GM10248 (cell line): Measurements from ENCODE around the gene XCR1.
"Not testable (repeated sequence)": the region's sequence is repeated elsewhere in the genome, so short reads cannot be mapped to it uniquely, and the experiment has no call there.

Source experiments
- CTCF ChIA-PET: fragments of 300-600 bp; sonication (Branson Sonifier 250); formaldehyde crosslinking; extraction: SDS; loops from one replicate; lab custom pipeline; 2021; ENCODE audit warnings: antibody characterized with exemption; lab: Yijun Ruan, JAX
- POLR2A ChIA-PET: fragments of 350-650 bp; sonication (Branson Sonifier 250); formaldehyde crosslinking; extraction: SDS; loops from one replicate; lab custom pipeline; 2020; ENCODE audit warnings: antibody characterized with exemption; lab: Yijun Ruan, JAX
- DNase-seq: peaks from one replicate; pipeline ENCODE4 v3.0.0; 2012; ENCODE audit errors: extremely low spot score
- TF ChIP-seq, protein P1 (sequence below): IDR thresholded peaks from 2 replicates; pipeline ENCODE4 v1.5.1; 2012; ENCODE audit warnings: mild to moderate bottlenecking, low read depth; ENCODE audit errors: extremely low read depth, missing control alignments, control extremely low read depth

Gene XCR1

DNA sequence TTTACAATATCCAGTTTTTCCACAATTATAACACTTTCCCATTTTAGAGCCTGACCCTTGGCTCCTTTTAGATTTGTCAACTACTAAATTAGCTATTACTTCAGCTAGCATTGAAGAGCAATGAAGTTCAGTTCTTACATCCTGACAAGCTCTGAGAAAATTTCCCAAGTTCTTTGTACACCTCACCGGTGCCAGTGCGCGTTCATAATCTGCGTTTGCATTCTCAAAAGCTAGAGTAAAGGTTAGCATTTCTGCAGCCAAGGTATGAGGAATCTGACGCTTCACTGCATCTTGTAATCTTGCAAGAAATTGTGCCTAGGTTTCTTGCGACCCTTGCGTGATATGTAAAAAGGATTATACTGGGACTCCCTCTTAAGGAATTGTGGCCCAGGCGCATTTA, 25.2 kb upstream of the XCR1 start:
- ChIA-PET POLR2A (no interaction called here), CTCF (no interaction called here)
- TF ChIP-seq, protein P1, sequence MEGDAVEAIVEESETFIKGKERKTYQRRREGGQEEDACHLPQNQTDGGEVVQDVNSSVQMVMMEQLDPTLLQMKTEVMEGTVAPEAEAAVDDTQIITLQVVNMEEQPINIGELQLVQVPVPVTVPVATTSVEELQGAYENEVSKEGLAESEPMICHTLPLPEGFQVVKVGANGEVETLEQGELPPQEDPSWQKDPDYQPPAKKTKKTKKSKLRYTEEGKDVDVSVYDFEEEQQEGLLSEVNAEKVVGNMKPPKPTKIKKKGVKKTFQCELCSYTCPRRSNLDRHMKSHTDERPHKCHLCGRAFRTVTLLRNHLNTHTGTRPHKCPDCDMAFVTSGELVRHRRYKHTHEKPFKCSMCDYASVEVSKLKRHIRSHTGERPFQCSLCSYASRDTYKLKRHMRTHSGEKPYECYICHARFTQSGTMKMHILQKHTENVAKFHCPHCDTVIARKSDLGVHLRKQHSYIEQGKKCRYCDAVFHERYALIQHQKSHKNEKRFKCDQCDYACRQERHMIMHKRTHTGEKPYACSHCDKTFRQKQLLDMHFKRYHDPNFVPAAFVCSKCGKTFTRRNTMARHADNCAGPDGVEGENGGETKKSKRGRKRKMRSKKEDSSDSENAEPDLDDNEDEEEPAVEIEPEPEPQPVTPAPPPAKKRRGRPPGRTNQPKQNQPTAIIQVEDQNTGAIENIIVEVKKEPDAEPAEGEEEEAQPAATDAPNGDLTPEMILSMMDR = no peak
- DNase-seq = no peak

DNA sequence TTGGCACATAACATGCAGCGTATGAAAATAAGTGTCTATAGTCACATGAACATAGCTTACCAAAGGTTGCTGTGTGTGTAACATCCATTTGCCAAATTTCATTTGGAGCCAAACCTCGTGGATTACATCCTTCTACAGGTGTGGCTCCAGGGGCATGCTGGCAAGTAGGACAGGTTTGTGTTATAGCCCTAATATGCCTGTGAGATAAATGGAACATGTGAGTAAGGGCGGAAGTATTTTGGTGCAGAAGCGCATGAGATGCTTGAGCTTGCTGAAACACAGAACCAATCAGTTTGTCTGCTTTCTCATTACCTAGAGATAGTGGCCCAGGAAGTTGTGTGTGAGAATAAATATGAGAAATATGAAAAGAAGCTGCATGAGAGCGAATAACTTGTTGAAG, 21.8 kb upstream of the XCR1 start:
- ChIA-PET POLR2A (no interaction called here), CTCF (interaction anchor here (0.9 to 5.3 kb wide), 4 partner anchors 10 to 166 kb away, joined by 3 to 24 read pairs (median 4); no protein-coding TSS in a partner anchor)
- DNase-seq = no peak
- TF ChIP-seq, protein P1 = no peak

DNA sequence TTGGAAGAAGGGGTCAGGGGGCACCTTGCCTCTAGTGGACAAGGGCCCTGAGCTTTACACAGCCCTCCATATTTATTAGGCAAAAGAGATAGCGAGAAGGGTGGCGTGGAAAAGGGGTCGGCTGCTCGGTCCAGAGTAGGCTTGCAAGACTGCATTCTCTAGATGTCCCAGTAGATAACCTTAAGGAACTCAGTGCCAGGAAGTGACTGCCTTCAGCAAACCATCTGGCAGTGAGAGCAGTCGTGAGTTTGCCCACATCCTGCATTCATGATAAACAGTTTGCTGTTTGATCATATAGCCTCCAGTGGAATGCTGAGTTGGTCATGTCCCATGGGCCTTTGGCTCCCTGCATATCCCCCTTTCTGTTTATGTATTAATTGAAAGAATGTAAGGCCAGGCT, 18.9 kb upstream of the XCR1 start:
- CTCF ChIA-PET = interaction anchor here (0.7 to 5.3 kb wide), 2 partner anchors 31 to 33 kb away, joined by 3 to 24 read pairs; no protein-coding TSS in a partner anchor
- POLR2A ChIA-PET, DNase-seq: not testable (repeated sequence)

DNA sequence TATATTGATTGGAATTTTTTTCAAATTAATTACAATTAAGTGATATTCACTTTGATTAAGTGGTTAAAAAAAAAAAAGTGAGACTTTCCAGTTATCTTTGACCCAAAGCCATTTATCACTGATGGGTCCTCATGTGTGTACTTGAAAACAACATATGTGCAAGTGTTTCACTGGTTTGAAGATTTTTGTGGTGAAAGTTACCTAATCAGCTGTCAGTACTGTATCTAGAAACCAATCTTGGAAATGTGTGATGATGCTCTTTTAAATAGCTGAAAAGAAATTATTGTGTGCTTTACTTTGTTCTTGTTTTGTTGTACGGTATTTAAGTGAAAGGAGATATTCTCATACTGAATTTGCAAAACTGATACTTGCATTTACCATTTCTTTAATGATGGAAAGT, 11.6 kb upstream of the XCR1 start:
- DNase-seq = no peak
- ChIA-PET CTCF (no interaction called here), POLR2A (no interaction called here)
- TF ChIP-seq, protein P1 = no peak

DNA sequence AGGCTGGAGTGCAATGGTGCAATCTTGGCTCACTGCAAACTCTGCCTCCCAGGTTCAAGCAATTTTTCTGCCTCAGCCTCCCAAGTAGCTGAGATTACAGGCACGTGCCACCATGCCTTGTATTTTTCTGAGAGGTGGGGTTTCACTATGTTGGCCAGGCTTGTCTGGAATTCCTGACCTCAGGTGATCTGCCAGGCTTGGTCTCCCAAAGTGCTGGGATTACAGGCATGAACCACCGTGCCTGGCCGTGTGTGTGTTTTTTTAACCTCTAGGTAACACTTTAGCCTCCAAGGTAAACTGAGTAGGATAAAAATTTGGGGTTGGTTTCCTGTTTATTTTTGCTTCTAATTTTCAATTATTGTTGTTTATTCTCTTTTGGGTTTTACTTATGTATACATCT, 10.8 kb upstream of the XCR1 start:
- DNase-seq, POLR2A ChIA-PET, CTCF ChIA-PET: not testable (repeated sequence)

DNA sequence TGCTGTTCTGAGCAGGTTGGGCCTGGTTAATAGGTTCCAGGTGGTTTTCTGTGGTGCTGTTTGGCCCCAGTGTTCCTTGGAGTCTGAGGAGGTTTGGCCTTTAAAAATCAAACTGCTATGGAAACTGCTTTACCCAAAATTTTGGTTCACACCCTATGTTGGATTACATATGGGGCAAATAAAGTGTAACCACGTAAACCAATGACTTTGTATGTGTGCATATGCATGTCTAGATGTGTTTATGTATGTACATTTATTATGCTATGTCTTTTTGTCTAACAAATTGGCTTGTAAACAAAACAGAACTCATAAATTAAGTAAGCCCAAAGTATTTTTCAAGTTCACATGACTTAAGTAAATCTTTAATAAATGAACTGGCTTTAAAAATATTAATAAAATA, 8.9 kb upstream of the XCR1 start:
- ChIA-PET CTCF (no interaction called here), POLR2A (no interaction called here)
- no peak for DNase-seq
- TF ChIP-seq, protein P1 = no peak

DNA sequence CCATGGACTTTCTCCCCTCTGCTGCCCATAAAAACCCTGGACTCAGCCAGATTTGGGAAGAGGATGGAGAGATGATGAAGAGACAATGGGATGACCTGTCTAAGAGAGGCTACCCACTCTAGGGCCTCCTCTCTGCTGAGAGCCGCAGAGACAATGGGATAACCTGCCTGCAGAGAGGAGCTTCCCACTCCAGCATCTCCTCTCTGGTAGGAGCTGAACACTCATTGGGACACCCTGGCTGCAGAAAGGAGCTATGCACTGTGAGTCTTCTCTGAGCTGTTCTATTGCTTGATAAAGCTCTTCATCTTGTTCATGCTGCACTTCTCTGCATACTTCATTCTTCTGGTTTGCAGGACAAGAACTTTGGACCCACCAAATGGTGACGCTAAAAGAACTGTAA, 4.5 kb upstream of the XCR1 start:
- POLR2A ChIA-PET = no interaction called here
- CTCF ChIA-PET = interaction anchor here (0.7 to 1.3 kb wide), 4 partner anchors 16 to 93 kb away, joined by 3 read pairs; no protein-coding TSS in a partner anchor
- no peak for DNase-seq
- TF ChIP-seq, protein P1 = no peak

DNA sequence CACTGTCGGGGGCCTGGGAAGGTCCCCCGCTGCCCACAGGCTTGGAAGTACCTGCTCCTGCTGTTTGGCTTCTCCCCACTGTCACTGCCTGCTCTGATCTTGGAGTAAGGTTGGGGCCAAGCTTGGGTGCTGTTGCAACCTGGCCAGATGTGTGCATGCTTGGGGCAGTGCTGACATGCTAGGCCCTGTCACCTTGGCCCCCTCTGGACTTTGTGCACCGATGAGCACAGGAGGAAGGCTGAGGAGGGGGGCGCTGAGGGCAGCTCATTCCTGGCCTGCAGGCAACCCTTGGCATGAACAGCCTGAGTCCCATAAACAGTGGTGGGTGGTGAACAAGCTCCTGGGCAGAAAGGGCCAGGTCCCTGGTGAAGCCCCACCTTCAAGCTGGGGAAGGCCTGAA, 4.0 kb upstream of the XCR1 start:
- POLR2A ChIA-PET = no interaction called here
- CTCF ChIA-PET = interaction anchor here (0.7 to 1.4 kb wide), 4 partner anchors 17 to 92 kb away, joined by 3 to 4 read pairs (median 3); no protein-coding TSS in a partner anchor
- no peak for DNase-seq
- TF ChIP-seq, protein P1 = no peak
